B cell (primary cell): ENCODE measurements around the gene ANKS6.

Source experiments
- CTCF ChIP-seq: fragments of 200-600 bp; IDR thresholded peaks from one replicate; pipeline ENCODE4 v1.8.0; 2022; ENCODE audit warnings: antibody characterized with exemption, mild to moderate bottlenecking
- EZH2 ChIP-seq: IDR thresholded peaks from 2 replicates; pipeline ENCODE4 v1.6.1; 2012; ENCODE audit warnings: borderline replicate concordance, low read depth, mild to moderate bottlenecking, moderate library complexity, low read length; ENCODE audit not compliant: insufficient read depth, poor library complexity, severe bottlenecking

- TF ChIP-seq CTCF (no peak), EZH2 (no peak)
Observed at GRCh38 chr9:98832768-98833089, 36.4 kb upstream of the ANKS6 start.
